Transverse colon (tissue), 4 donors: ENCODE data around the gene REST. TPM values are rescaled to one million over a fixed set of nuclear protein-coding genes. Genes with fewer than 3 reads are reported as not detected.

Experiments used
- DNase-seq: peaks from one replicate; pipeline ENCODE4 v3.0.0-alpha.2; 2019
- H3K27ac ChIP-seq, 4 donors: fragments of 200-600 bp; sonication (generic); 2 replicates each; pipeline ENCODE4 v1.5.1; 2016 to 2018; ENCODE audit warnings: inconsistent platforms in 4 of 4
- H3K27me3 ChIP-seq: fragments of 200-600 bp; sonication (generic); 2 replicates; pipeline ENCODE4 v1.5.1; 2017; ENCODE audit warnings: inconsistent platforms
- H3K36me3 ChIP-seq, 4 donors: fragments of 200-600 bp; sonication (generic); 2 replicates each; pipeline ENCODE4 v1.5.1; 2017 to 2019; ENCODE audit warnings: inconsistent platforms in 4 of 4
- H3K4me1 ChIP-seq, 4 donors: fragments of 200-600 bp; sonication (generic); 2 replicates each; pipeline ENCODE4 v1.5.1; 2017 to 2020; ENCODE audit warnings: inconsistent platforms in 4 of 4
- H3K4me3 ChIP-seq, 4 donors: fragments of 200-600 bp; sonication (generic); 1 replicate in 1 of 4; 2 replicates in 3 of 4; pipeline versions ENCODE4 v1.5.1 to v1.6.1; 2017 to 2019; ENCODE audit warnings: inconsistent platforms in 4 of 4
- H3K9me3 ChIP-seq, 2 donors: fragments of 200-600 bp; sonication (generic); 2 replicates each; pipeline ENCODE4 v1.5.1; 2017 to 2019; ENCODE audit warnings: inconsistent platforms in 2 of 2
- CTCF ChIP-seq, 5 experiments: fragments of 200-600 bp in 3 of 5; fragments of 450-650 bp in 2 of 5; sonication (generic) in 3 of 5; IDR thresholded peaks; 1 replicate in 2 of 5; 2 replicates in 3 of 5; pipeline ENCODE4 v1.5.1; 2016 to 2017; ENCODE audit warnings: antibody characterized with exemption in 5 of 5, inconsistent platforms in 3 of 5, mild to moderate bottlenecking in 2 of 5, moderate library complexity in 1 of 5
- EP300 ChIP-seq: sonication (generic); formaldehyde crosslinking; IDR thresholded peaks from one replicate; pipeline ENCODE4 v1.6.1; 2017; ENCODE audit warnings: antibody characterized with exemption, low read depth
- POLR2A ChIP-seq: fragments of 450-650 bp; IDR thresholded peaks from one replicate; pipeline ENCODE4 v1.6.1; 2016; ENCODE audit warnings: antibody characterized with exemption, mild to moderate bottlenecking, moderate library complexity
- POLR2AphosphoS5 ChIP-seq, 3 donors: sonication (generic); formaldehyde crosslinking; IDR thresholded peaks; one replicate each; pipeline ENCODE4 v1.6.1; 2016; ENCODE audit warnings: antibody characterized with exemption in 3 of 3
- WGBS, 2 donors: methylation state at CpG; one replicate each; pipeline ENCODE4 v1.1.5; 2018; ENCODE audit warnings: low coverage in 1 of 2; 5-methylcytosine and 5-hydroxymethylcytosine counted together
- in situ Hi-C, 4 donors: fragments of 200-750 bp; cut with MboI; loops; one replicate each; pipeline versions ENCODE4 v1.15.0 to v1.15.1; 2017; ENCODE audit warnings: low sequenced_read_pairs in 3 of 4, low pct_ligation_motif_present in 1 of 4, low pct_unique_long_range_greater_than_20kb in 1 of 4
- intact Hi-C: fragments of 100-400 bp; cut with DNase I; formaldehyde crosslinking; loops from one replicate; pipeline ENCODE4 v1.15.1; 2023; ENCODE audit warnings: low total_unique reads
- total RNA-seq, 4 donors: library from RNA; depleted of rRNA; stranded (reverse); fragments of >200 nt; gene quantifications; one replicate each; pipeline ENCODE4 v1.1.0, GENCODE V29; 2016

Gene REST
- total RNA-seq, 4 donors from 2014 or later: 18.7 to 47.8 (median 27.1) TPM

GRCh38 chr4:56971383-56971782 is 63.7 kb downstream of the REST start:
- no peaks in the 10 kb centered on the region for H3K27me3 ChIP-seq
- no peak overlapping the region for H3K27ac ChIP-seq
- WGBS, 2 donors: 86 to 100% methylated on average over 2 of the region's 2 CpGs
- peaks cover 0 to 19% (median 17%) of the 10 kb centered on the region in 4 donors for H3K4me1 ChIP-seq
- in situ Hi-C loops: no loop called here
- peaks cover 4 to 60% (median 34%) of the 10 kb centered on the region in 4 donors for H3K36me3 ChIP-seq
- intact Hi-C loops: no loop called here
- TF ChIP-seq EP300 (no peak), CTCF (IDR thresholded peaks at IDR 0.05) (no peak), POLR2AphosphoS5 (IDR thresholded peaks at IDR 0.05) (no peak), POLR2A (no peak)
- no peak overlapping the region for H3K4me3 ChIP-seq
- peaks cover 6% of the 10 kb centered on the region in 2 donors for H3K9me3 ChIP-seq
- no peak for DNase-seq

- no peak overlapping the region for H3K4me3 ChIP-seq
- no peaks in the 10 kb centered on the region for H3K27me3 ChIP-seq
- H3K4me1 ChIP-seq: peaks cover 0 to 20% (median 18%) of the 10 kb centered on the region in 4 donors
- no peak overlapping the region for H3K27ac ChIP-seq
- DNase-seq: no peak
- intact Hi-C loops: no loop called here
- in situ Hi-C loops: no loop called here
- WGBS, 2 donors: 92% methylated on average over 2 of the region's 2 CpGs
- H3K9me3 ChIP-seq: peaks cover 6% of the 10 kb centered on the region in 2 donors
- H3K36me3 ChIP-seq: peaks cover 4 to 51% (median 29%) of the 10 kb centered on the region in 4 donors
- TF ChIP-seq POLR2AphosphoS5 (IDR thresholded peaks at IDR 0.05) (no peak), CTCF (IDR thresholded peaks at IDR 0.05) (no peak), EP300 (no peak), POLR2A (no peak)
These were observed 64.7 kb downstream of the REST start for GRCh38 chr4:56972389-56972788.

- Histone ChIP-seq H3K27me3 (no peaks in the 10 kb centered on the region), H3K9me3 (peaks cover 6% of the 10 kb centered on the region in 2 donors), H3K4me3 (no peak overlapping the region), H3K4me1 (peaks cover 0 to 20% (median 18%) of the 10 kb centered on the region in 4 donors), H3K27ac (no peak overlapping the region), H3K36me3 (peaks cover 4 to 47% (median 27%) of the 10 kb centered on the region in 4 donors)
- TF ChIP-seq CTCF (IDR thresholded peaks at IDR 0.05) (no peak), EP300 (no peak), POLR2A (no peak), POLR2AphosphoS5 (IDR thresholded peaks at IDR 0.05) (no peak)
- DNase-seq: no peak
- intact Hi-C loops: no loop called here
- in situ Hi-C loops: no loop called here
These were observed 65.1 kb downstream of the REST start for GRCh38 chr4:56972809-56973208.

GRCh38 chr4:56973336-56973735 is 65.6 kb downstream of the REST start:
- DNase-seq: no peak
- WGBS, 2 donors: 96 to 100% methylated on average over 3 of the region's 3 CpGs
- H3K27me3 ChIP-seq: no peaks in the 10 kb centered on the region
- H3K36me3 ChIP-seq: peaks cover 4 to 44% (median 25%) of the 10 kb centered on the region in 4 donors
- intact Hi-C loops (no loop called here), in situ Hi-C loops (no loop called here)
- H3K9me3 ChIP-seq: peaks cover 6% of the 10 kb centered on the region in 2 donors
- no peak overlapping the region for H3K4me3 ChIP-seq
- TF ChIP-seq CTCF (IDR thresholded peaks at IDR 0.05) (no peak), POLR2A (no peak), EP300 (no peak), POLR2AphosphoS5 (IDR thresholded peaks at IDR 0.05) (no peak)
- H3K4me1 ChIP-seq: peaks cover 0 to 20% (median 18%) of the 10 kb centered on the region in 4 donors
- no peak overlapping the region for H3K27ac ChIP-seq
